EH (cell line): Measurements from ENCODE around the gene PAEP.

Experiments used
- DNase-seq: peaks from one replicate; pipeline ENCODE4 v3.0.0-alpha.2; 2015; ENCODE audit warnings: low read depth

PAEP gene

GRCh38 chr9:135615666-135616618 lies 54.4 kb downstream of the PAEP start:
- DNase-seq: no peak
